Heart left ventricle (tissue), 13 donors: ENCODE measurements around the gene CMC4.

Experiments used
- CTCF ChIP-seq, 12 donors: fragments of 200-600 bp; sonication (generic) in 4 of 12; IDR thresholded peaks; one replicate each; pipeline versions ENCODE4 v1.5.0 to v1.8.0; 2018 to 2022; ENCODE audit warnings: antibody characterized with exemption in 12 of 12, mild to moderate bottlenecking in 5 of 12
- POLR2A ChIP-seq, 2 donors: fragments of 450-650 bp; IDR thresholded peaks; one replicate each; pipeline ENCODE4 v1.6.1; 2017; ENCODE audit warnings: antibody characterized with exemption in 2 of 2, mild to moderate bottlenecking in 2 of 2, moderate library complexity in 2 of 2
- donor health status: ischemic (EF 13 %, LVEDD 7.1; RV severe dilation, severe dysfunction).
- donor health status: DM: no; HTN: yes; CAD: no.
- donor health status: DM: no; HTN: no; CAD: no.
- donor health status: ischemic (EF 25% LVEDD 6.9; RV normal size, moderate dysfunction).
- donor health status: ischemic (EF 25% LVEDD 5.7; RV mildly dilated, moderate dysfunction).
- donor health status: ischemic (EF 35%, LVEDD 5.7; RV mildly dilated, moderate dysfunction).
- donor health status: nonischemic (EF 11% LVEDD 7.7; RV severe dilation, severe dysfunction).
- donor health status: DM: yes; HTN: yes; CAD: no.
- donor health status: PGD.
- donor health status: ischemic (EF 29% LVEDD 5.4; RV normal size, mild dysfunction).
- donor health status: nonischemic (EF 23%, LVEDD 6.1; RV moderate dilation, normal function).

- TF ChIP-seq CTCF (IDR thresholded peaks at IDR 0.05) (no peak), POLR2A (IDR thresholded peaks at IDR 0.05) (no peak)
These were observed 317 bp downstream of the CMC4 start for GRCh38 chrX:155070663-155070974.
